HCEC 1CT (cell line): ENCODE data around the gene SYT11.
"Not testable (repeated sequence)": the region's sequence is repeated elsewhere in the genome, so short reads cannot be mapped to it uniquely, and the experiment has no call there.

Experiments
- DNase-seq: peaks from one replicate; pipeline ENCODE4 v3.0.0-alpha.2; 2017

Gene SYT11, protein sequence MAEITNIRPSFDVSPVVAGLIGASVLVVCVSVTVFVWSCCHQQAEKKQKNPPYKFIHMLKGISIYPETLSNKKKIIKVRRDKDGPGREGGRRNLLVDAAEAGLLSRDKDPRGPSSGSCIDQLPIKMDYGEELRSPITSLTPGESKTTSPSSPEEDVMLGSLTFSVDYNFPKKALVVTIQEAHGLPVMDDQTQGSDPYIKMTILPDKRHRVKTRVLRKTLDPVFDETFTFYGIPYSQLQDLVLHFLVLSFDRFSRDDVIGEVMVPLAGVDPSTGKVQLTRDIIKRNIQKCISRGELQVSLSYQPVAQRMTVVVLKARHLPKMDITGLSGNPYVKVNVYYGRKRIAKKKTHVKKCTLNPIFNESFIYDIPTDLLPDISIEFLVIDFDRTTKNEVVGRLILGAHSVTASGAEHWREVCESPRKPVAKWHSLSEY

DNA sequence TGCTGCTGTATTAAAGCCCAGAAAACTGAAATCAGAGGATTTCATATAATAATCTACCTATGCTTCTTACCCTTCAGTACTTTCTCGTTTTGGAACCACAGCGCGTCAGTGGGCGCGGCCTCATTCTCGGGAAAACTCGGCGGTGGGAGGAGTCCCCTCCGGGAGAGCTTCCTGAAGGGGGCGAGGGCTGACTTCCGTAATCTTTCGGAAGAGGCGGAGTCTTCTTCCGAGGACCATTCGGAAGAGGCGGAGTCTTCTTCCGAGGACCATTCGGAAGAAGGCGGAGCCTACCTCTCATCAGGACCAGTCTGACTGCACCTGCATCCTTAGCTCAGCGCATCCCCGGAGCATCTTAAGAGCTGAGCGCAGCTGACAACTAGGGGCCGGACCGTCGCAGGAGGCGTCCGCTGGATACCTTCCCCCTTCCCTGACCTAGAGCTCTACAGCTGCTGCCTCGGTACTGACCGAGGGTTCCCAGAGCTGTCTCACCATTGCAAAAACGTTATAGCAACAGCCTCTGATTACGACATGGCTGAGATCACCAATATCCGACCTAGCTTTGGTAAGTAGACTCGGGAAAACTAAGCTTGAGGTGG lies at the start of gene SYT11:
SYT11 (plus strand) TSS at position 334 of the 596 bp plus-strand sequence; CDS start at position 529, 195 bp downstream.
- DNase-seq = peak; percentile 92

DNA sequence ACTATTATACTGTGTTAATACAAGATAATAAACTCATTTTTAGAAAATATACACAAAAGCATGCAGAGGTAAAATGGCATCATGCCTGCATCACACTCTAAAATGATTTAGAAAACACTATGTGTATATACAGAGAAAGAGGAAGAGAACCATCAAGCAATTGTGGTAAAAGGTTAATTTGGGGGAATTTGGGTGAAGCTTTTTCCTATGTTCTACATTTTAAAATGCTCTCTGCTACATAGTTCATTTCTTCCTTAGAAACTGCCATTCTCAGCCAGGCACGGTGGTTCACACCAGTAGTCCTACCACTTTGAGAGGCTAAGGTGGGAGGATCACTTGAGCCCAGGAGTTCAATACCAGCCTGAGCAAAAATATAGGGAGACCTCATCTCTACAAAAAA lies 46.5 kb upstream of the SYT11 start:
- no peak for DNase-seq

DNA sequence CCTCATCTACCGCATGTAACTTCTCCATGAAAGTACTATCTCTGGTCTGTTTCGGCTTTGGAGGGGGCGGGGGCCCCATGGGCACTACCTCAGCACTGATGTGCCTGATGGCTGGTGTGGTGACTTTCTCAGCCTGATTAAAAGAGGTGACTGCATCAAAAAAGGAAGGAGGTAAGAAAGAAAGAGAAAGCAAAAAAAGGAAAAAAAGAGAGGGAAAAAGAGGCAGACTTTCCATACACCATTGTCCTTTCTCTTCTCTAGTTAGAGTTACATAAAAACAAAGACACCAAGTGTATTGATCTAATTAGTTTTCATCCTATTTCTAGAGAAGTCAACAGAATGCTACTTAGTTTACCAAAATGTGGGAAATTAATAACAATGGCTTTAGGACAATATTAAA lies 45.7 kb upstream of the SYT11 start:
- no peak for DNase-seq

DNA sequence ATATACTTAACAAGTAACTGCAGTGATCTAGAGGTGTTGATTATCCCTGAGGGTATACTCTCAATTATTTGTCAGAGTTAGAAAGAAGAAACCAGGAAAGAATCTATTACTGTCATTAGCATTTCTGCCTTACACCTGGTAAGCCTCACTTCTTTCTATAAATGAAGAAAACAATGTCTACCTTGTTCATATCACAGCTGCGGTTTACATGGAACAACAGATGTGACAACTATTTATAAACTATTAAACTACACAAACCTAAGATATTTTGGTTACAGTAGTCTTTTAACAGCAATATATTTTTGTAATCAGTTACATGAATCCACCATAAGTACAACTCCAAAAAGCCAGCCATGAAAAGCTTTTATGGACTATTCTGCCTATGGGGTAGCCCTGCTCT lies 43.0 kb upstream of the SYT11 start:
- DNase-seq = no peak

DNA sequence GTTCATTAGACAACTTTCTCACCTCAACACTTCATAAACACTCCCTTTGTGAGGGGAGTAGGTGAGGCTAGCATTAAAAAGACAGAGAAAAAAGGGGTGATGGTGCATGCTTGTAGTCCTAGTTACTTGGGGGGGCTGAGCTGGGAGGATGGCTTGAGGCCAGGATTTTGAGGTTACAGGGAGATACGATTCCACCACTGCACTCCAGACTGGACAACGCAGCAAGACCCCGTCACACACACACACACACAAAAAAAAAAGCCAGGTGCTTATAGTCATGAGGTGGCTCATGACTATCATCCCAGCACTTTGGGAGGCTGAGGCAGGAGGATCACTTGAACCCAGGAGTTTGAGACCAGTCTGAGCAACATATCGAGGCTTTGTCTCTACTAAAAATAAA lies 31.9 kb upstream of the SYT11 start:
- DNase-seq = no peak

DNA sequence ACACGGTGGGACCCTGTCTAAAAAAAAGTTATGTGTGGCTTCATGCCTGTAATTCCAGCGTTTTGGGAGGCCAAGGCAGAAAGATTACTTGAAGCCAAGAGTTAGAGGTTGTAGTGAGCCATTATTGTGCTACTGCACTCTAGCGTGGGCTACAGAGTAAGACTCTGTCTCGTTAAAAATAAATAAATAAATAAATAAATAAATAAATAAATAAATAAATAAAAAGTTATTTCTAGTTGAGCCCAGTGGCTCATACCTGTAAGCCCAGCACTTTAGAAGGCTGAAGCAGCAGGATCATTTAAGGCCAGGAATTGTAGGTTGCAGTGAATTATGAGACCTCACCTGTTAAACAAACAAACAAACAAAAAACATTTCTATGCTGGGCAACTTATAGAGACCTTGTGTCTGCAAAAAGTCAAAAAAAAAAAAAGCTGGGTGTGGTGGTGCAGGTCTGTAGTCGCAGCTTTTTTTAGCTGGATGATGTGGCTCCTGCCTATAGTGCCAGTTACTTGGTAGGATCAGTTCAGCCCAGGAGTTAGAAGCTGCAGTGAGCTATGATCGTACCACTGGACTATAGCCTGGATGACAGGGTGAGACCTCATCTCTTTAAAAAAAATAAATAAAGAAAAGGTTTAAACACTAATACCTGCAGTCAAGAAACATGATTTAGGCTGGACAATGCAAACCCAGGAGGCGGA lies 27.9 kb upstream of the SYT11 start:
- DNase-seq = no peak

DNA sequence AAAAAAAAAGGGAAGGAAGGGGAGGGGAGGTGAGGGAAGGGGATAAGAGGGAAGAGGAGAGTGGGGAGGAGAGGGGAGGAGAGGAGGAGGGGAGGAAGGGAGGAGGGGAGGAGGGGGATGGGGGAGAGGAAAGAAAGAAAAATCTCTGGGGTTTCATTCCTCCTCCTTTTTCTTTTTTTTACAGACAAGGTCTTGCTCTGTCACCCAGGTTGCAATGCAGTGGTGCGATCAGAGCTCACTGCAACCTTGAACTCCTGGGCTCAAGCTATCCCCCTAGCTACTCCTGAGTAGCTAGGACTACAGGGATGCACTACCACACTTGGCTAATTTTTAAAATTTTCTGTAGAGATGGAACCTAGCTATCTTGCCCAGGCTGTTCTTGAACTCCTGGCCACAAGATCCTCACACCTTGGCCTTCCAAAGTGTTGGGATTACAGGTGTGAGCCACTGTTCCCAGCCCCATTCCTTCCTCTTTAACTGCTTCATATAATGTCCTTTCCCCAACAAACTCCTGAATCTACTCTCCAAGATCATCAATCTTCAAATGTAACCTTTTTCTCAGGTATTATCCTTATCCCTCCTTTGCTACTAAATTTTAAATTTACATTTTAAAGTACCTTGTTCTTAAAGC lies 25.6 kb upstream of the SYT11 start:
- no peak for DNase-seq

DNA sequence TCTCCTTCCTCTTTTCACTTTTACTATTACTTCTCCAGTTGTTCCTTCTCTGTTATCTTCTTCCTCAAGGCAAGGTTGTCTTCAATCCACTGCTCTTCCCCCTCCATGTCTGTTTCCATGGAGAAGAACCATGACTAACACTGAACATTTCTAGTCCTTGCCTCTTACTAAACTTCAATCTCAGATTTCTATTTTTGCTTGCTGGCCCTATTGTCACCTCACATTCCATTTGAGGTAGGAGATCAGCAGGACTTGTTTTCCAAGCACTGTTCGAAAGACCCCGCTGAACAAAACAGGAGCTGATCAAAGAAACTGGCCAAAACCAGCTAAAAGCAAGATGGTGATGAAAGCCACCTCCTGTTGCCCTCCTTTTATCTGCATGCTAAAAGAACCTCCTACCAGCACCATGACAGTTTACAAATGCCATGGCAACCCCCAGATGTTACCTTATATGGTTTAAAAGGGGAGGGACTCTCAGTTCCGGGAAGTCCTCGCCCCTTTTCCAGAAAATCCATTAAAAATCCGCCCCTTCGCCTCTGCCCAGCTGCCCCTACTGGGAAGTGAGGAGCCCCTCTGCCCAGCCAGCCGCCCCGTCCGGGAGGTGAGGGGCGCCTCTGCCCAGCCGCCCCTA lies 25.0 kb upstream of the SYT11 start:
- DNase-seq = peak; percentile 32

DNA sequence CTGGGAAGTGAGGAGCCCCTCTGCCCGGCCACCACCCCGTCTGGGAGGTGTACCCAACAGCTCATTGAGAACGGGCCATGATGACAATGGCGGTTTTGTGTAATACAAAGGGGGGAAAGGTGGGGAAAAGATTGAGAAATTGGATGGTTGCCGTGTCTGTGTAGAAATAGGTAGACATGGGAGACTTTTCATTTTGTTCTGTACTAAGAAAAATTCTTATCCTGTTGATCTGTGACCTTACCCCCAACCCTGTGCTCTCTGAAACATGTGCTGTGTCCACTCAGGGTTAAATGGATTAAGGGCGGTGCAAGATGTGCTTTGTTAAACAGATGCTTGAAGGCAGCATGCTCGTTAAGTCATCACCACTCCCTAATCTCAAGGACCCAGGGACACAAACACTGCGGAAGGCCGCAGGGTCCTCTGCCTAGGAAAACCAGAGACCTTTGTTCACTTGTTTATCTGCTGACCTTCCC lies 24.4 kb upstream of the SYT11 start:
- not testable (repeated sequence) for DNase-seq

DNA sequence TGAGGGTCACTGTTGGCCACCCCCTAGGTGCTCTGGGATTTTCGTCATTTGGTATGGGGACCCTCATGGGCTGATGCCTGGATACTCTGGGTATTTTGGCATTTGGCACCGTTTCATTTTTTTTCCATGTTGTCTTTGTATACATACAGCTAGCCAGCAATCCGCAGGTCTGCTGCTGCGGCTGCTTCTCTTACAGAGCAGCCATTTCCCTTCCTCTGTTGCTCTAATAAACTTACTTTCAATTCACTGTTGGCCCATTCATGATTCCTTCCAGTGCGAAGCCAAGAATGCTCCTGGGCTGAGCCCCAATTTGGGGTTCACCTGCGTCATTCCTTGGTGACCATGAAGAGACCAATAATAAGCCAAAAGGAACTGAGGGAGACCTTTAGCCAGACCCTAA lies 23.8 kb upstream of the SYT11 start:
- DNase-seq = no peak

DNA sequence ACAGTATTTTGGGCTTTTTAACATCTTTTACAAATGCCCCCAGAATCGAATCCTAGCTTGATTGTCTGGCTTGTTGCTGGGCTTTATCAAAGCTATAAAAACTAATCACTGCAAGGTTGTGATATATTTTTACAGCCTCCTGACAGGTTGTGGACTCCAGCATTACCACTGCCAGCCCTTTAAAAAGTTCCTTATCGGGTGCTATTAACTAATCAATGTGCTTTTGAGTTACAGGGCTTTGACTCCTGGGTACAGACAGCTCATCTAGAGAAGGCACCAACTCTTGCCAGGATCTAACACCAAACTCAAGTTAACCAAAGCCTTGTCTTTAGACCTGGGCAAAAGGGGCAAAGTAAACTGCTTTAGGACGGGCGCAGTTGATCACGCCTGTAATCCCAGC lies 19.0 kb upstream of the SYT11 start:
- DNase-seq = no peak

DNA sequence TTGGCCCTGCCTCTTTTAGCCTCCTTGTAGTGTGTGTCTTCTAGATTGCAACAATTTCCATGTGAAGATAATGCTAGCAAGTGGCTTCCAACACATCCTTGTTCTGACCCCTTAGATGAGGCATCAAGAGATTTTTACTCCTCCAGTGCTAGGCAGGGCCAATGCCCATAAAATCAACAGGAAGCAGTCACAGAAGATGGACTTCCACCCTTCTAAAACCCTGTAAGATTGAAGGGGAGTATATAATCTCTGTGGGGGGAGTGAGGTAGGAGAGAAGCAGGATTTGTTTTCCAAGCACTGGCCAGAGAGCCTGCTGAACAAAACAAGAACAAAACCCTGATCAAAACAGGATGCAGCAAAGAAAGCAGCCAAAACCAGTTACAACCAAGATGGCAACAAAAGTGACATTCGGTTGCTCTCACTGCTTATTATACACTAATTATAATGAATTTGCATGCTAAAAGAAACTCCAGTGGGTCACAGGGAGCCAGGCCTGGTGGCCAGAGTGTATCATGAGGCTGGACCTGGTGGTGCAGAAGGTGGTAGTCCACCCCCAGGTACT lies 14.4 kb upstream of the SYT11 start:
- DNase-seq = no peak

DNA sequence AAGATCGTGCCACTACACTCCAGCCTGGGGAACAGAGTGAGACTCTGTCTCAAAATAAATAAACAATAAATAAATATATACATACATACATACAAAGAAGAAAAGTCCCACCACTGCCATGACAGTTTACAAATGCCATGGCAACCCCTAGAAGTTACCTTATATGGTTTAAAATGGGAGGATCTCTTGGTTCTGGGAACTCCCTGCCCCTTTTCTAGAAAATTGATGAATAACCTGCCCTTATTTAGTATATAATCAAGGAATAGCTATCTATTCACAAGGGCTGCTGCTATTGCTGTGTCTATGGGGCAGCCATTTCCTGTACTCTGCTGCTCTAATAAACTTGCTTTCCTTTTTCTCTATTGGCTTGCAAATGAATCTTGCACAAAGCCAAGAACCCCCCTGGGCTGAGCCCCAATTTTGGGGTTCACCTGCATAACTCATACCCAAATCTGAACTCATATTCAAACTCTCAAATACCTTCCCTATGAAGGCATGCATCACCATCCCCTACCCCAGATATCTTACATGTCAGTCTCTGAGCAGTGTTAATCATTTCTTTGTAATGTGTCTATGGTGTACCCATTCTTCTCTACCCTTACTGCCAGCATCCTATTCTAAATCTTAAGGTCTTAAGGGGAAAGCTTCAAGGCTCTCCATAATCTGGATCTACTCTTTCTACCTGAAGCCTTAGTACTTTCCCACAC lies 11.4 kb upstream of the SYT11 start:
- no peak for DNase-seq

DNA sequence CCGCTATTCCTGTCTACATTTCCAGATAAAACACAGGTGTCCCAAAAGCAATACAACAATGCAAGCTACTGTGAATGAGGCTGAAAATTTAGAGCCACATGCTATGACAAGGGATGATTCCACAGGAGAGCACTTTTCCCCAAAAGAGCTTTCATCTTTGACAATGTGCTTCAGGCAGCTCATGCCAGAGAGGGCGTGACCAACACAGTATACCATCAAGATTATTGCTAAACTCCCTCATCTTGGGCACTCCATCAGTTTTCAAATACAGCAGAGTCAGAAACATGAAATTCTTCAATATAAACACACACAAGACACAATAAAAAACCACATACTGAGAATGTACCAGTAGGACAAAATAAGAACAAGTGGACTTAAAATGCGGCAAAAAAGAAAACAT lies 9.0 kb upstream of the SYT11 start:
- DNase-seq = no peak

DNA sequence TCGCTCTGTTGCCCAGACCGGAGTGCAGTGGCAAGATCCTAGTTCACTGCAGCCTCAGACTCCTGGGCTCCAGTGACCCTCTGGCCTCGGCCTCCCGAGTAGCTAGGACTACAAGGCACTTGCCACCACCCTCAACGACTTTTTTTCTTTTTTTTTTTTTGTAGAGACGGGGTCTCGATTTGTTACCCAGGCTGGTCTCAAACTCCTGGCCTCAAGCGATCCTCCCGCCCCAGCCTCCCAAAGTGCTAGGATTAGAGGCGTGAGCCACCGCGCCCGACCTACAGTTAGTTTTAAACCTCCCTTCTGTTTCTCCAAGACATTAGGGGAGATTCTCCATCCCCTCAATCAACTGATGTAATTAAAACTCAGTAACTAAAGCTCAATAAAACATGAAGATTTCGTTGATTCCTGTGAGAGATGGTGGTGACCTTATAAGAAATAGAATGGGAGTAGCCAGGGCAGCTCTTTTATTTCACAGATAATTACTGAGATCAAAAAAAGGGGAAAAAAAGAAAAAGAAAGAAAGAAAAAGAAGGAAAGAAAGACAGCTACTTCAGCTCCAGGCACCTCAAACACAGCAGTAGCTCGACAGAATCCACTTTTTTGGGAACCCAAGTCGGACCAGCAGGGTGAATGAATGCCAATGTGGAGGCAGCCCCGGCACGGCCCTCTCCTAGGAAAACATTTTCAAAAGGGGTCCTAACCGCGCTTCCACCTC lies 3.0 kb upstream of the SYT11 start:
- no peak for DNase-seq

DNA sequence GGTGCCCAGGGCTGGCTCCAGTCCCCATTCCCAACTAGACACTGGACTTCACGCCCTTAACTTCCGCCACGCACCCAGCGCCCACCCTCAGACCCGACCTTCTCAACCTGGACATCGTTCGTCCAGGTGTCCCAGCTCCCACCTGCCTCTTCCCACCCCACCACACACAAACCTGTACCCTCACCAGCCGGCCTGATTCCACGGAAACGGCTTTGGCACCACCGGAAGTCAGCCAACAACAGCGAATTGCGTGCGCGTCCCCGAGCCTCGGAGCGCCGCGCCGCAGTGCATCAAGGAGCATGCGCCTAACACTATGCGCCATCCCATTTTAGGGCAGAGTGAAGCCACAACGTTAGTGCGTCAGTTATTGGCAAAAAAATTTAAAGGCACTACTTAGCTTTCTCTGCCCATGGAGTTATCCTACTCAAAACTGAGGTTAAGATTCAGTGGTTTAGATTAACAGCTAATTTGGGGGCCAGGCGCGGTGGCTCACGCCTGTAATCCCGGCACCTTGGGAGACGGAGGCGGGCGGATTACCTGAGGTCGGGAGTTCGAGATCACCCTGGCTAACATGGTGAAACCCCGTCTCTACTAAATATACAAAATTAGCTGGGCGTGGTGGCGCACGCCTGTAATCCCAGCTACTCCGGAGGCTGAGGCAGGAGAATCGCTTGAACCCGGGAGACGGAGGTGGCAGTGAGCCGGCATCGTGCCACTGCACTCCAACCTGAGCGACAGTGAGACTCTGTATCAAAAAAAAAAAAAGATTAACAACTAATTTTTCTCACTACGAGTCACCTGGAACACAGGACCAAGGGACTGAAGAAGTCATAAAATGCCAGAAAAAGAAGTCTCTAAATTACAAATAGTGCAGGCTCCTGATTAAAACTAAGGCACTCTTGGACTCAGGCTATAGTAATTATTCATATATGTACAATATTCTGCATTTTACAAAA lies 2.1 kb upstream of the SYT11 start, which contains the start of gene GON4L:
GON4L (minus strand) TSS at position 240 of the 956 bp plus-strand sequence. CDS start 3,434 bp downstream, outside the sequence.
- DNase-seq = peak; percentile 92

DNA sequence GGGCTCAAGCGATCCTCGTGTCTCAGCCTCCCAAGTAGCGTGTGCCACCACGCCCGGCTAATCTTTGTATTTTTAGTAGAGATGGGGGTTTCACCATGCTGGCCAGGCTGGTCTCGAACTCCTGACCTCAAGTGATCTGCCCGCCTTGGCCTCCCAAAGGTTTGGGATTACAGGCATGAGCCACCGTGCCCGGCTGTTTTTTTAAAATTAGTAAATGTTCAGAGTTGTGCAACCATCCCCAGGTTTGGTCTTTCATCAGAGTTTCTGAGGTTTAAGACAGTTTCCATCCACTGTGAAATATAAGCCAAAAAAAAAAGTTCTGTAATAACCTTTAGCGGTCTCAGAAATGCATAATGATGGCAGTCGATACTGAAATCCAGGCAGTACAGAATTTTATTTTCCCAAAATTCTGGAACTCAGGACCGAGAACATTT lies 550 bp upstream of the SYT11 start:
- no peak for DNase-seq

DNA sequence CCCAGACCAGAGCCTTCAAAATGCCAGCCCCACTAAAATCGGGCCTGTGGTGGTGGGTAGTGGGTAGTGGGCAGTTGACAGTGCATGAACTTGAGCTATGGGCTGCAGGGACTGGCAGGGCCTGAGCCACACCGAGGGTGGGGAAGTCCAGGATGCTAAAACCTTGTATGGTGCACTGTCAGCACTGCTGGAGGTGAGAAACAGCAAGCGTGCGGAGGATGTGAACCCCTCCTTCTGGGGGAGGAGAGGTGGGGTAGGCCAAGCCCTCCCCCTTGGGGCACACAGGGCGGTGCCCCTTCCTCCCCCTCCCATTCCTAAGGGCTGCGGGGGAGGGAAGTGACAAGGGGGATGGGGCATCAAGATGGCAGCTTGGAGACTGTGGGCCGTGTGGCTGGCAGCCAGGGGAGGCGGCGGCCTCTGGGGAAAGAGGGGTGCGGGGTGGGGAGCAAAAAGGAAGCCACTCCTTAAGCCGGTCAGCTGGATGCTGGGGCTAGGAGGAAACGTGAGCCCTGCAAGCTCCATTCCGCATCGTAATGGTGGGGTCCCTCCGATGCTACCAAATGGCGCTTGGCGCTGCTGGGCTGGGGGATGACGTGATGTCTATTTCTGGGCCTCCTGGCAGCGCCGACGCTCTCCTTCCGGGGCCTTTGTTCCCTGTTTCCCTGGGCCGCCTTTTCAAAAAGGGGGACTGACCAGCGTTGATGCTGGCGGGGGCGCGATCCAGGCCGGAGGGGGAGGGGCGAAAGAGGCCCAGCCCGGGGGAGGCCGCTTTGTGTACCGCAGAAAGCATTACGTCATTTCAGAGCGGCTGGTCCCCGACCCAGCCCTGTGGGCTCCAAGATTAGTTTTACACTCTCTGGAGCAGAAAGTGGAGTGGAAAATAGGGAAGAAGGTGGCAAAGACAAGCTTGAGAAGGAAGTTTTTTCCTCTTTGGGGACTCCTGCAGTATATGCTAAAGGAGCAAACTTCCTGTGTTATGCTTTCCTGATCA lies 809 bp downstream of the SYT11 start:
- DNase-seq = peak; percentile 58
